ENCODE data around the gene ATP2C2.

ATP2C2 gene

DNA sequence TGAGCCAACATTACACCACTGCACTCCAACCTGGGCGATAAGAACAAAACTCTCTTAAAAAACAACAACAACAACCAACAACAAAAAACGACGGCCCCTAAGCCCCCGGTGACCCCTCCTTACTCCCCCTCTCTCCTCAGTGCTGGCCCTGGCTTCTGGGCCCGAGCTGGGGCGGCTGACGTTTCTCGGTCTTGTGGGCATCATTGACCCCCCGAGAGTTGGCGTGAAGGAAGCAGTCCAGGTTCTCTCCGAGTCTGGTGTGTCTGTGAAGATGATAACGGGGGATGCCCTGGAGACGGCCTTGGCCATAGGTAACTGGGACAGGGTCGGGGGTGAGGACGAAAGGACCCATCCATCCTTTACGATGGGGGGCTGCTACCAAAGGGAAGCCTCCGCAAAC is 83.4 kb downstream of the ATP2C2 start:
- Histone ChIP-seq H3K27ac (ENCODE audit: extremely low read depth, low read depth, low read length) (no peak overlapping the region), H3K4me3 (ENCODE audit: low read depth, low read length) (no peak overlapping the region), H3K4me1 (ENCODE audit: control insufficient read depth, insufficient read depth, low read length) (no peaks in the 10 kb centered on the region), H3K9me3 (ENCODE audit: control insufficient read depth, insufficient read depth, low read depth, low read length) (no peaks in the 10 kb centered on the region), H3K36me3 (ENCODE audit: control insufficient read depth in 2 of 2, insufficient read depth in 1 of 2, low read length in 2 of 2) (no peaks in the 10 kb centered on the region)
- POLR2A ChIA-PET, result no interaction called here
- no peak for TF ChIP-seq ZBTB20 (tag by site-specific recombination; IDR thresholded peaks at IDR 0.05)
- no peak for TF ChIP-seq ZNF707 (tag by site-specific recombination; IDR thresholded peaks at IDR 0.05)
- no peak for TF ChIP-seq ZNF658 (tag by site-specific recombination; IDR thresholded peaks at IDR 0.05)
- TF ChIP-seq KLF8 (tag by site-specific recombination; IDR thresholded peaks at IDR 0.05), result no peak
- TF ChIP-seq ZNF629 (tag by site-specific recombination; IDR thresholded peaks at IDR 0.05), result no peak
- no peak for TF ChIP-seq ZNF843 (tag by site-specific recombination; IDR thresholded peaks at IDR 0.05)
- TF ChIP-seq, protein P1, sequence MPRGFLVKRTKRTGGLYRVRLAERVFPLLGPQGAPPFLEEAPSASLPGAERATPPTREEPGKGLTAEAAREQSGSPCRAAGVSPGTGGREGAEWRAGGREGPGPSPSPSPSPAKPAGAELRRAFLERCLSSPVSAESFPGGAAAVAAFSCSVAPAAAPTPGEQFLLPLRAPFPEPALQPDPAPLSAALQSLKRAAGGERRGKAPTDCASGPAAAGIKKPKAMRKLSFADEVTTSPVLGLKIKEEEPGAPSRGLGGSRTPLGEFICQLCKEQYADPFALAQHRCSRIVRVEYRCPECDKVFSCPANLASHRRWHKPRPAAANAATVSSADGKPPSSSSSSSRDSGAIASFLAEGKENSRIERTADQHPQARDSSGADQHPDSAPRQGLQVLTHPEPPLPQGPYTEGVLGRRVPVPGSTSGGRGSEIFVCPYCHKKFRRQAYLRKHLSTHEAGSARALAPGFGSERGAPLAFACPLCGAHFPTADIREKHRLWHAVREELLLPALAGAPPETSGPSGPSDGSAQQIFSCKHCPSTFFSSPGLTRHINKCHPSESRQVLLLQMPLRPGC (tag by site-specific recombination; IDR thresholded peaks at IDR 0.05), result no peak
- CTCF ChIA-PET, result interaction anchor here (0.6 to 0.7 kb wide), 2 partner anchors 98 to 114 kb away, joined by 3 read pairs; no protein-coding TSS in a partner anchor

DNA sequence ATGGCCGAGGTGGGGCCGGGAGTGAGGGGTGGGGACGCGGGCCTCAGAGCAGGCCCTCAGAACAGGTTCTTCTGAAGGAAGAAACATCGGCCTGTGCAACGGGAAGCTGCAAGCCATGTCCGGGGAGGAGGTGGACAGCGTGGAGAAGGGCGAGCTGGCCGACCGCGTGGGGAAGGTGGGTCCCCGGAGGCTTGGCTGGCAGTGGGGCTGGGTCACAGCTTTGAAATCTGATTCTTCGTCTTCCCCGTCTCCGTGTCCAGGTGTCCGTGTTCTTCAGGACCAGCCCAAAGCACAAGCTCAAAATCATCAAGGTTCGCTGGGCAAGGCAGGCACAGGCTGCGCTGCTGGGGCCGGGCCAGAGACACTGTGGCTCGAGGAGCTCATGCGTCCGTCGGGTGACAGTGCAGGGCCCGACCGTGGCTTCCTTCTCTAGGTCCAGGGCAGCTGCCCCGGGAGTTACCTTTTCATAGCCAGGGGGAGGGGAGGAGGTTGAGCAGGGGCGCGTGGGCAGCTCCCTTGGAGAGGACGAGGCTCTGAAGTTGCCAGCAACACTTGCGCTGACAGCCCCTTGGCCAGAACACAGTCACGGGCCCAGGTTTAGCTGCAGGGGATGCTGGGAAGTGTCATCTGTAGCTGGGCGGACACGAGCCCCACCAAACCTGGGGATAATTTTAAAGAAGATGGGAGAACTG is 84.9 kb downstream of the ATP2C2 start:
- no peaks in the 10 kb centered on the region for H3K36me3 ChIP-seq (ENCODE audit: control insufficient read depth in 2 of 2, insufficient read depth in 1 of 2, low read length in 2 of 2)
- no peak overlapping the region for H3K27ac ChIP-seq (ENCODE audit: extremely low read depth, low read depth, low read length)
- CTCF ChIA-PET, result no interaction called here
- H3K4me3 ChIP-seq (ENCODE audit: low read depth, low read length), result no peak overlapping the region
- POLR2A ChIA-PET, result no interaction called here
- no peaks in the 10 kb centered on the region for H3K4me1 ChIP-seq (ENCODE audit: control insufficient read depth, insufficient read depth, low read length)
- no peak for TF ChIP-seq ZNF670 (tag by site-specific recombination; IDR thresholded peaks at IDR 0.05; ENCODE audit: low read depth)
- TF ChIP-seq ZNF214 (tag by site-specific recombination; IDR thresholded peaks at IDR 0.05; ENCODE audit: borderline replicate concordance), result no peak
- no peak for TF ChIP-seq ZBTB1 (tag by site-specific recombination; IDR thresholded peaks at IDR 0.05)
- no peaks in the 10 kb centered on the region for H3K9me3 ChIP-seq (ENCODE audit: control insufficient read depth, insufficient read depth, low read depth, low read length)

DNA sequence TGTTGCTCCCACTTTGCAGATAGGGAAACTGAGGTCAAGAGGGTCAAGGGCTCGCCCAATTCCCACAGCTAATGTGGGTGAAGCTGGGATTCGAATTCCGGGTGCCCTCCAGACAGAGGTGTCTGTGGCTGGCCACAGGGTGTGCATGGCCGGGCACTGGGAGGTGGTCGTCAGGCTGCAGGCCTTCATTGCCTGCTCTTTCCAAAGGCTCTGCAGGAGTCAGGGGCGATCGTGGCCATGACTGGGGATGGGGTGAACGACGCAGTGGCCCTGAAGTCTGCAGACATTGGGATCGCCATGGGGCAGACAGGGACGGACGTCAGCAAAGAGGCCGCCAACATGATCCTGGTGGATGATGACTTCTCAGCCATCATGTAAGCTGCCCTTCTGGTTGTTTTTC is 86.3 kb downstream of the ATP2C2 start:
- H3K36me3 ChIP-seq (ENCODE audit: control insufficient read depth in 2 of 2, insufficient read depth in 1 of 2, low read length in 2 of 2), result no peaks in the 10 kb centered on the region
- H3K27ac ChIP-seq (ENCODE audit: extremely low read depth, low read depth, low read length), result no peak overlapping the region
- H3K9me3 ChIP-seq (ENCODE audit: control insufficient read depth, insufficient read depth, low read depth, low read length), result no peaks in the 10 kb centered on the region
- no peaks in the 10 kb centered on the region for H3K4me1 ChIP-seq (ENCODE audit: control insufficient read depth, insufficient read depth, low read length)
- CTCF ChIA-PET, result interaction anchor here (0.6 kb wide), 1 partner anchor 88 kb away, joined by 5 read pairs; no protein-coding TSS in a partner anchor
- H3K4me3 ChIP-seq (ENCODE audit: low read depth, low read length), result no peak overlapping the region
- POLR2A ChIA-PET, result no interaction called here
- no peak for TF ChIP-seq ZNF175 (tag by site-specific recombination; IDR thresholded peaks at IDR 0.05)
- TF ChIP-seq, protein P2, sequence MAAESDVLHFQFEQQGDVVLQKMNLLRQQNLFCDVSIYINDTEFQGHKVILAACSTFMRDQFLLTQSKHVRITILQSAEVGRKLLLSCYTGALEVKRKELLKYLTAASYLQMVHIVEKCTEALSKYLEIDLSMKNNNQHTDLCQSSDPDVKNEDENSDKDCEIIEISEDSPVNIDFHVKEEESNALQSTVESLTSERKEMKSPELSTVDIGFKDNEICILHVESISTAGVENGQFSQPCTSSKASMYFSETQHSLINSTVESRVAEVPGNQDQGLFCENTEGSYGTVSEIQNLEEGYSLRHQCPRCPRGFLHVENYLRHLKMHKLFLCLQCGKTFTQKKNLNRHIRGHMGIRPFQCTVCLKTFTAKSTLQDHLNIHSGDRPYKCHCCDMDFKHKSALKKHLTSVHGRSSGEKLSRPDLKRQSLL (tag by site-specific recombination; IDR thresholded peaks at IDR 0.05), result no peak
- no peak for TF ChIP-seq GLIS2 (tag by site-specific recombination; IDR thresholded peaks at IDR 0.05)
- TF ChIP-seq, protein P3, sequence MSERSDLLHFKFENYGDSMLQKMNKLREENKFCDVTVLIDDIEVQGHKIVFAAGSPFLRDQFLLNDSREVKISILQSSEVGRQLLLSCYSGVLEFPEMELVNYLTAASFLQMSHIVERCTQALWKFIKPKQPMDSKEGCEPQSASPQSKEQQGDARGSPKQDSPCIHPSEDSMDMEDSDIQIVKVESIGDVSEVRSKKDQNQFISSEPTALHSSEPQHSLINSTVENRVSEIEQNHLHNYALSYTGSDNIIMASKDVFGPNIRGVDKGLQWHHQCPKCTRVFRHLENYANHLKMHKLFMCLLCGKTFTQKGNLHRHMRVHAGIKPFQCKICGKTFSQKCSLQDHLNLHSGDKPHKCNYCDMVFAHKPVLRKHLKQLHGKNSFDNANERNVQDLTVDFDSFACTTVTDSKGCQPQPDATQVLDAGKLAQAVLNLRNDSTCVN (tag by site-specific recombination; optimal IDR thresholded peaks at IDR 0.05), result no peak
- no peak for TF ChIP-seq KLF7 (tag by site-specific recombination; IDR thresholded peaks at IDR 0.05; ENCODE audit: borderline replicate concordance)
- no peak for TF ChIP-seq ZNF621 (tag by site-specific recombination; IDR thresholded peaks at IDR 0.05)
- TF ChIP-seq, protein P4, sequence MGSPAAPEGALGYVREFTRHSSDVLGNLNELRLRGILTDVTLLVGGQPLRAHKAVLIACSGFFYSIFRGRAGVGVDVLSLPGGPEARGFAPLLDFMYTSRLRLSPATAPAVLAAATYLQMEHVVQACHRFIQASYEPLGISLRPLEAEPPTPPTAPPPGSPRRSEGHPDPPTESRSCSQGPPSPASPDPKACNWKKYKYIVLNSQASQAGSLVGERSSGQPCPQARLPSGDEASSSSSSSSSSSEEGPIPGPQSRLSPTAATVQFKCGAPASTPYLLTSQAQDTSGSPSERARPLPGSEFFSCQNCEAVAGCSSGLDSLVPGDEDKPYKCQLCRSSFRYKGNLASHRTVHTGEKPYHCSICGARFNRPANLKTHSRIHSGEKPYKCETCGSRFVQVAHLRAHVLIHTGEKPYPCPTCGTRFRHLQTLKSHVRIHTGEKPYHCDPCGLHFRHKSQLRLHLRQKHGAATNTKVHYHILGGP (tag by site-specific recombination; IDR thresholded peaks at IDR 0.05), result no peak
- TF ChIP-seq, protein P5, sequence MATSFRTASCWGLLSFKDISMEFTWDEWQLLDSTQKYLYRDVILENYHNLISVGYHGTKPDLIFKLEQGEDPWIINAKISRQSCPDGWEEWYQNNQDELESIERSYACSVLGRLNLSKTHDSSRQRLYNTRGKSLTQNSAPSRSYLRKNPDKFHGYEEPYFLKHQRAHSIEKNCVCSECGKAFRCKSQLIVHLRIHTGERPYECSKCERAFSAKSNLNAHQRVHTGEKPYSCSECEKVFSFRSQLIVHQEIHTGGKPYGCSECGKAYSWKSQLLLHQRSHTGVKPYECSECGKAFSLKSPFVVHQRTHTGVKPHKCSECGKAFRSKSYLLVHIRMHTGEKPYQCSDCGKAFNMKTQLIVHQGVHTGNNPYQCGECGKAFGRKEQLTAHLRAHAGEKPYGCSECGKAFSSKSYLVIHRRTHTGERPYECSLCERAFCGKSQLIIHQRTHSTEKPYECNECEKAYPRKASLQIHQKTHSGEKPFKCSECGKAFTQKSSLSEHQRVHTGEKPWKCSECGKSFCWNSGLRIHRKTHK (tag by site-specific recombination; IDR thresholded peaks at IDR 0.05), result no peak
- TF ChIP-seq, protein P6, sequence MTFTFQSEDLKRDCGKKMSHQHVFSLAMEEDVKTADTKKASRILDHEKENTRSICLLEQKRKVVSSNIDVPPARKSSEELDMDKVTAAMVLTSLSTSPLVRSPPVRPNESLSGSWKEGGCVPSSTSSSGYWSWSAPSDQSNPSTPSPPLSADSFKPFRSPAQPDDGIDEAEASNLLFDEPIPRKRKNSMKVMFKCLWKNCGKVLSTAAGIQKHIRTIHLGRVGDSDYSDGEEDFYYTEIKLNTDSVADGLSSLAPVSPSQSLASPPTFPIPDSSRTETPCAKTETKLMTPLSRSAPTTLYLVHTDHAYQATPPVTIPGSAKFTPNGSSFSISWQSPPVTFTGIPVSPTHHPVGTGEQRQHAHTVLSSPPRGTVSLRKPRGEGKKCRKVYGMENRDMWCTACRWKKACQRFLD (tag by site-specific recombination; IDR thresholded peaks at IDR 0.05), result no peak
- no peak for TF ChIP-seq ZNF266 (tag by site-specific recombination; IDR thresholded peaks at IDR 0.05; ENCODE audit: low read depth)
- TF ChIP-seq TRIM28 (IDR thresholded peaks at IDR 0.05; ENCODE audit: borderline replicate concordance, low read length), result no peak
- TF ChIP-seq ZSCAN30 (tag by site-specific recombination; IDR thresholded peaks at IDR 0.05), result no peak
- no peak for TF ChIP-seq KLF16 (tag by site-specific recombination; IDR thresholded peaks at IDR 0.05)
- TF ChIP-seq ZNF600 (tag by site-specific recombination; IDR thresholded peaks at IDR 0.05), result no peak

Data from HEK293 (cell line).